Loucy (cell line): ENCODE data around the gene ZBTB16.

Experiments used
- H2AFZ ChIP-seq: fragments of 200-600 bp; sonication (generic); 2 replicates; pipeline ENCODE4 v1.6.0; 2016; ENCODE audit warnings: antibody characterized with exemption, mild to moderate bottlenecking, low read length, moderate library complexity
- H3F3A ChIP-seq: fragments of 200-600 bp; 2 replicates; pipeline ENCODE4 v1.6.0; 2016; ENCODE audit warnings: antibody characterized with exemption, low read depth, mild to moderate bottlenecking
- H3K27me3 ChIP-seq: fragments of 200-600 bp; sonication (generic); 2 replicates; pipeline ENCODE4 v1.6.1; 2014; ENCODE audit warnings: low read length, mild to moderate bottlenecking; ENCODE audit not compliant: insufficient read depth, poor library complexity, severe bottlenecking
- H3K36me3 ChIP-seq: fragments of 200-600 bp; sonication (generic); 2 replicates; pipeline ENCODE4 v1.6.1; 2016; ENCODE audit warnings: low read length; ENCODE audit not compliant: insufficient read depth
- H3K4me1 ChIP-seq: fragments of 200-600 bp; sonication (generic); 2 replicates; pipeline ENCODE4 v1.5.1; 2014; ENCODE audit warnings: low read length, mild to moderate bottlenecking; ENCODE audit not compliant: insufficient read depth, poor library complexity, severe bottlenecking
- H3K4me2 ChIP-seq: fragments of 200-600 bp; sonication (generic); 2 replicates; pipeline ENCODE4 v1.6.0; 2014; ENCODE audit warnings: antibody characterized with exemption, low read length, low read depth, mild to moderate bottlenecking; ENCODE audit not compliant: poor library complexity, severe bottlenecking
- H3K4me3 ChIP-seq: fragments of 200-600 bp; sonication (generic); 2 replicates; pipeline ENCODE4 v1.5.1; 2014; ENCODE audit warnings: low read length, mild to moderate bottlenecking, mixed read lengths; ENCODE audit not compliant: poor library complexity, severe bottlenecking
- H3K79me2 ChIP-seq: fragments of 200-600 bp; sonication (generic); 2 replicates; pipeline ENCODE4 v1.6.1; 2014; ENCODE audit warnings: low read length; ENCODE audit not compliant: insufficient read depth
- H3K9ac ChIP-seq: fragments of 200-600 bp; sonication (generic); 2 replicates; pipeline ENCODE4 v1.6.0; 2014; ENCODE audit warnings: mild to moderate bottlenecking, low read depth, low read length, moderate library complexity; ENCODE audit not compliant: poor library complexity, severe bottlenecking
- H3K9me2 ChIP-seq: fragments of 200-600 bp; sonication (generic); replicated peaks from 2 replicates; pipeline ENCODE4 v1.6.1; 2016; ENCODE audit warnings: low read depth, low read length, mixed read lengths
- H3K9me3 ChIP-seq: fragments of 200-600 bp; sonication (generic); 2 replicates; pipeline ENCODE4 v1.6.1; 2014; ENCODE audit warnings: mild to moderate bottlenecking, antibody characterized with exemption, low read length, low read depth; ENCODE audit not compliant: insufficient read depth
- H4K20me1 ChIP-seq: fragments of 200-600 bp; sonication (generic); 2 replicates; pipeline ENCODE4 v1.6.0; 2014; ENCODE audit warnings: antibody characterized with exemption, low read length, mild to moderate bottlenecking; ENCODE audit not compliant: insufficient read depth, poor library complexity, severe bottlenecking
- EZH2phosphoT487 ChIP-seq: fragments of 200-600 bp; IDR thresholded peaks from 2 replicates; pipeline ENCODE4 v1.6.1; 2018; ENCODE audit warnings: antibody characterized with exemption, mild to moderate bottlenecking, moderate library complexity, borderline replicate concordance
- TF ChIP-seq, protein P1 (sequence below): fragments of 200-600 bp; sonication (generic); conservative IDR thresholded peaks from 2 replicates; pipeline ENCODE4 v1.5.1; 2014; ENCODE audit warnings: mild to moderate bottlenecking, antibody characterized with exemption, low read length

The ZBTB16 gene

DNA sequence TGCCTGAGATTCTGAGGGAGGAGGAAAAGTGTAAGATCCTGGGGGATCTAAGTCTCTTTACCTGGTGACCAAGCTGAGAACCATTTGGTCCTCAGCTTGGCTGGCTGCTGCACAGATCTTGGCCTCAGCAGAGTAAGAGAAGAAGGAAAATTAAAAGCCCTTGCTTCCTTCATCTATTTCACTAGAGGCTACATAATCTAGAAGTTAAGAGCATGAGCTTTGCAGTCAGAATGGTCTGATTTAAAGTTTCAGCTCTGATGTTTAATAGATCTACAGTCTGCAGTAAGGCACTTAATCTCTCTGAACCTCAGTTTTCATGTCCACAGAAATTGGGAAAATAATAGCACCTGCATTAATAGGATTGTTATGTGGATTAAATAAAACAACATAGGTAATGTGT is 3.1 kb upstream of the ZBTB16 start:
- H3K27me3 ChIP-seq = no peaks in the 10 kb centered on the region
- no peaks in the 10 kb centered on the region for H3K79me2 ChIP-seq
- H4K20me1 ChIP-seq = no peaks in the 10 kb centered on the region
- no peak for TF ChIP-seq EZH2phosphoT487
- TF ChIP-seq, protein P1, sequence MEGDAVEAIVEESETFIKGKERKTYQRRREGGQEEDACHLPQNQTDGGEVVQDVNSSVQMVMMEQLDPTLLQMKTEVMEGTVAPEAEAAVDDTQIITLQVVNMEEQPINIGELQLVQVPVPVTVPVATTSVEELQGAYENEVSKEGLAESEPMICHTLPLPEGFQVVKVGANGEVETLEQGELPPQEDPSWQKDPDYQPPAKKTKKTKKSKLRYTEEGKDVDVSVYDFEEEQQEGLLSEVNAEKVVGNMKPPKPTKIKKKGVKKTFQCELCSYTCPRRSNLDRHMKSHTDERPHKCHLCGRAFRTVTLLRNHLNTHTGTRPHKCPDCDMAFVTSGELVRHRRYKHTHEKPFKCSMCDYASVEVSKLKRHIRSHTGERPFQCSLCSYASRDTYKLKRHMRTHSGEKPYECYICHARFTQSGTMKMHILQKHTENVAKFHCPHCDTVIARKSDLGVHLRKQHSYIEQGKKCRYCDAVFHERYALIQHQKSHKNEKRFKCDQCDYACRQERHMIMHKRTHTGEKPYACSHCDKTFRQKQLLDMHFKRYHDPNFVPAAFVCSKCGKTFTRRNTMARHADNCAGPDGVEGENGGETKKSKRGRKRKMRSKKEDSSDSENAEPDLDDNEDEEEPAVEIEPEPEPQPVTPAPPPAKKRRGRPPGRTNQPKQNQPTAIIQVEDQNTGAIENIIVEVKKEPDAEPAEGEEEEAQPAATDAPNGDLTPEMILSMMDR = no peak
- no peaks in the 10 kb centered on the region for H3K36me3 ChIP-seq
- peaks cover 14% of the 10 kb centered on the region for H3K4me1 ChIP-seq
- no peaks in the 10 kb centered on the region for H3K9me3 ChIP-seq
- H3K9me2 ChIP-seq = no peaks in the 10 kb centered on the region
- no peak overlapping the region for H3K9ac ChIP-seq
- H3K4me3 ChIP-seq = no peak overlapping the region
- no peak overlapping the region for H2AFZ ChIP-seq
- no peaks in the 10 kb centered on the region for H3F3A ChIP-seq
- H3K4me2 ChIP-seq = no peak overlapping the region

DNA sequence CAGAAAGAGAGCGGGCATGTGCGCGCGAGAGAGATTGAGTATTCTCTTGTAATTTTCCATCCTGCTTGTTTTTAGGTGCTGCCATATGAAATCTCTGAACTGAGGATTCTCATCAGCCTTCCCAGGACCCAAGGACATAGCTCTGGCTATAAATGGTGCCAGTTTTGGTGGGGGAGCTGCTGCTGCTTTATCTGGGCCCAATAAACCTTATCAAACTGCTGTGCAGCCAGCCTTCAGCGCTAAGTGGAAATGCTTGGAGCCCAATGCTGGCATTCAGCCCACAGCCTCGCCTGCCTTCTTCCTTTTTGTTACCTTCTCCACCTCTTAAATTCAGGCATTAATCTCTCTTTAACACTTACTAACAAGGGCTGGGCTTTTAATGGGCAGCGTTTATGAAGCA is 2.4 kb upstream of the ZBTB16 start:
- Histone ChIP-seq H3K4me2 (no peak overlapping the region), H3K9me2 (no peaks in the 10 kb centered on the region), H3K9me3 (no peaks in the 10 kb centered on the region), H3K36me3 (no peaks in the 10 kb centered on the region), H3K4me3 (no peak overlapping the region), H3K79me2 (no peaks in the 10 kb centered on the region), H3K27me3 (no peaks in the 10 kb centered on the region), H2AFZ (0 out of 2 replicates have a peak overlapping the region, but pooled peaks have one; percentile 21), H3K4me1 (peaks cover 14% of the 10 kb centered on the region), H4K20me1 (no peaks in the 10 kb centered on the region), H3F3A (no peaks in the 10 kb centered on the region), H3K9ac (no peak overlapping the region)
- TF ChIP-seq, protein P1 = no peak
- no peak for TF ChIP-seq EZH2phosphoT487

DNA sequence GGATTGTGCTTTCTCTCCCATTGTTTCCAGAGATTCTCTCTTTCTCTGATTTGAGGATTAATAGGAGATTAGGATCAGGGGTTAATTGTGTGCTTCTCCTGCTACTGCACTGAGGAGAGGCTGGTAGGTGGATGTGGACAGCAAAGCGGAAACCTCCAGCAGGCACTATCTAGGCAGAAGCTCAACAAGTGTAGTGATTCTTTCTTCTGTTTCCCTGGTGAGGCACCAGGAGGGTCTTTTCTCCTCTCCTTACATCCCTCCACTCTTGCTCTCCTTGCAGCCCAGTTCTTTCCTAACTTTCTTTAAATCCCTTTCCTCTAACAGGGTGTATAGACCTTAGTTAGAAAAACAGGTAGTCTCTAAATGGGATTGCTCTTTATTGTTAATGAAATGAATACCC is 1.9 kb upstream of the ZBTB16 start:
- TF ChIP-seq, protein P1 = no peak
- TF ChIP-seq EZH2phosphoT487 = no peak
- H3K9me3 ChIP-seq = no peaks in the 10 kb centered on the region

More for the DNA sequence above, 1.9 kb upstream of the ZBTB16 start:
- no peaks in the 10 kb centered on the region for H4K20me1 ChIP-seq
- no peak overlapping the region for H3K9ac ChIP-seq
- no peaks in the 10 kb centered on the region for H3K27me3 ChIP-seq
- 0 out of 2 replicates have a peak overlapping the region, but pooled peaks have one; percentile 21 for H2AFZ ChIP-seq
- no peaks in the 10 kb centered on the region for H3F3A ChIP-seq
- no peaks in the 10 kb centered on the region for H3K79me2 ChIP-seq
- H3K9me2 ChIP-seq = no peaks in the 10 kb centered on the region
- no peaks in the 10 kb centered on the region for H3K36me3 ChIP-seq
- H3K4me3 ChIP-seq = no peak overlapping the region
- H3K4me1 ChIP-seq = peaks cover 14% of the 10 kb centered on the region
- H3K4me2 ChIP-seq = no peak overlapping the region
